Measurements from ENCODE around the gene LCN15. TPM values are rescaled to one million over a fixed set of nuclear protein-coding genes. Genes with fewer than 3 reads are reported as not detected.
A peak's percentile ranks its signal among the peaks of the same experiment; 100 is the strongest.

The LCN15 gene
- total and polyA plus RNA-seq, 2 of the 13 experiments (the other 11 are each of a cell fraction or from before 2014, with no cell fraction given): 1.3 to 53.7 TPM

DNA sequence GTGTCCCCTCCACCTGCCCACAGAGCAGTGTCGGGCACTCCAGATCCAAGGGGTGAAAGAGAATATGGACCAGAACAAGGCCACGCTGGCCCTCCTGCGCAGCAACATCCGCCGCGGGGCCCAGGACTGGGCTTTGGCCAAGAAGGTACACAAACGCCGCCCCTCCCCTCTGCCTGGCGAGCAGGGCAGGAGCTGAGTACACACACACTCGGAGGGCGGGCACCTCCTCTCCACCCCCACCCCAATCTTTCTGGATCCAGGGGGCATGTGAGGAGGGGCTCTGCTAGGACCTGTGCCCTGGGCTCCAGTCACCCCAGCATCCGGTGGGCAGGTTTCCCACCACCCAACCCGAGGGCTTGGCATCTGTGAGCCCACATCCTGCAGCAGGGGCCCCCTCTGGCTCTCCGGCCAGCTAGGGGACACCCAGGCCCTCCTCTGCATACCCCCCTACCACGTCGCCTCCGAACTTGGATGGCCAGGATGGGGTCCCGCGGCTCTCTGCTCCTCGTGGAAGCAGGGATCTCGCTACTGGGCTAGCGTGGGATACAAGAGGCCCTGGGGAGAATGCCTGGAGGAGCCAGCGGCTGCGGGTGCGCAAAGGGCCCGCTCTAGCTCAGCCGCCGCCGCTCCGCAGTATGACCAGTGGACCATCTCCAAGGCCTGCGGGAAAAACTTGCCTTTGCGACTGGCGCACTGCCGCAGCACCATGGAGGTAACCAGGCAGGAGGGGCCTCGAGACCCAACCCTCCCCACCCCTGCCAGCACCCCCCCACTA lies 34.9 kb upstream of the LCN15 start (continued):
- TF ChIP-seq, protein P1, sequence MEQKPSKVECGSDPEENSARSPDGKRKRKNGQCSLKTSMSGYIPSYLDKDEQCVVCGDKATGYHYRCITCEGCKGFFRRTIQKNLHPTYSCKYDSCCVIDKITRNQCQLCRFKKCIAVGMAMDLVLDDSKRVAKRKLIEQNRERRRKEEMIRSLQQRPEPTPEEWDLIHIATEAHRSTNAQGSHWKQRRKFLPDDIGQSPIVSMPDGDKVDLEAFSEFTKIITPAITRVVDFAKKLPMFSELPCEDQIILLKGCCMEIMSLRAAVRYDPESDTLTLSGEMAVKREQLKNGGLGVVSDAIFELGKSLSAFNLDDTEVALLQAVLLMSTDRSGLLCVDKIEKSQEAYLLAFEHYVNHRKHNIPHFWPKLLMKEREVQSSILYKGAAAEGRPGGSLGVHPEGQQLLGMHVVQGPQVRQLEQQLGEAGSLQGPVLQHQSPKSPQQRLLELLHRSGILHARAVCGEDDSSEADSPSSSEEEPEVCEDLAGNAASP (CRISPR knock-in tag; IDR thresholded peaks at IDR 0.05; ENCODE audit: borderline replicate concordance): peak; percentile 52; the same call in 1 of the 2 replicates
- TF ChIP-seq KDM6A (CRISPR knock-in tag; IDR thresholded peaks at IDR 0.05; ENCODE audit: low read depth): 0 out of 2 replicates have a peak, but pooled peaks have one; percentile 28
- no peak for TF ChIP-seq JUNB (CRISPR knock-in tag; IDR thresholded peaks at IDR 0.05; ENCODE audit: borderline replicate concordance)
- TF ChIP-seq ZNF879 (CRISPR knock-in tag; IDR thresholded peaks at IDR 0.05): peak; percentile 78; the same call in 1 of the 2 replicates
- TF ChIP-seq, protein P2, sequence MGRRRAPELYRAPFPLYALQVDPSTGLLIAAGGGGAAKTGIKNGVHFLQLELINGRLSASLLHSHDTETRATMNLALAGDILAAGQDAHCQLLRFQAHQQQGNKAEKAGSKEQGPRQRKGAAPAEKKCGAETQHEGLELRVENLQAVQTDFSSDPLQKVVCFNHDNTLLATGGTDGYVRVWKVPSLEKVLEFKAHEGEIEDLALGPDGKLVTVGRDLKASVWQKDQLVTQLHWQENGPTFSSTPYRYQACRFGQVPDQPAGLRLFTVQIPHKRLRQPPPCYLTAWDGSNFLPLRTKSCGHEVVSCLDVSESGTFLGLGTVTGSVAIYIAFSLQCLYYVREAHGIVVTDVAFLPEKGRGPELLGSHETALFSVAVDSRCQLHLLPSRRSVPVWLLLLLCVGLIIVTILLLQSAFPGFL (CRISPR knock-in tag; IDR thresholded peaks at IDR 0.05): no peak; the same call in 1 of the 2 replicates
- TF ChIP-seq HNRNPK (IDR thresholded peaks at IDR 0.05; ENCODE audit: low read depth, low read length, poor library complexity, severe bottlenecking): no peak
- TF ChIP-seq, protein P3, sequence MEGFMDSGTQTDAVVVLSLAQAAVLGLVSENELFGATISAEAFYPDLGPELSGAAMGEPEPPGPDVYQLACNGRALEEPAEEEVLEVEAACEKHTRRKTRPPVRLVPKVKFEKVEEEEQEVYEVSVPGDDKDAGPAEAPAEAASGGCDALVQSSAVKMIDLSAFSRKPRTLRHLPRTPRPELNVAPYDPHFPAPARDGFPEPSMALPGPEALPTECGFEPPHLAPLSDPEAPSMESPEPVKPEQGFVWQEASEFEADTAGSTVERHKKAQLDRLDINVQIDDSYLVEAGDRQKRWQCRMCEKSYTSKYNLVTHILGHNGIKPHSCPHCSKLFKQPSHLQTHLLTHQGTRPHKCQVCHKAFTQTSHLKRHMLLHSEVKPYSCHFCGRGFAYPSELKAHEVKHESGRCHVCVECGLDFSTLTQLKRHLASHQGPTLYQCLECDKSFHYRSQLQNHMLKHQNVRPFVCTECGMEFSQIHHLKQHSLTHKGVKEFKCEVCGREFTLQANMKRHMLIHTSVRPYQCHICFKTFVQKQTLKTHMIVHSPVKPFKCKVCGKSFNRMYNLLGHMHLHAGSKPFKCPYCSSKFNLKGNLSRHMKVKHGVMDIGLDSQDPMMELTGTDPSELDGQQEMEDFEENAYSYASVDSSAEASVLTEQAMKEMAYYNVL (CRISPR knock-in tag; IDR thresholded peaks at IDR 0.05; ENCODE audit: borderline replicate concordance): 0 out of 2 replicates have a peak, but pooled peaks have one; percentile 40
- TF ChIP-seq KLF16 (CRISPR knock-in tag; IDR thresholded peaks at IDR 0.05): peak in 1 of 2 experiments; percentile 79; a peak in 2 of 4 replicates
- no peak for TF ChIP-seq ZNF180 (CRISPR knock-in tag; IDR thresholded peaks at IDR 0.05; ENCODE audit: borderline replicate concordance, low read depth)
- 0 out of 2 replicates have a peak, but pooled peaks have one; percentile 58 for TF ChIP-seq ZNF224 (CRISPR knock-in tag; IDR thresholded peaks at IDR 0.05)
- TF ChIP-seq, protein P4, sequence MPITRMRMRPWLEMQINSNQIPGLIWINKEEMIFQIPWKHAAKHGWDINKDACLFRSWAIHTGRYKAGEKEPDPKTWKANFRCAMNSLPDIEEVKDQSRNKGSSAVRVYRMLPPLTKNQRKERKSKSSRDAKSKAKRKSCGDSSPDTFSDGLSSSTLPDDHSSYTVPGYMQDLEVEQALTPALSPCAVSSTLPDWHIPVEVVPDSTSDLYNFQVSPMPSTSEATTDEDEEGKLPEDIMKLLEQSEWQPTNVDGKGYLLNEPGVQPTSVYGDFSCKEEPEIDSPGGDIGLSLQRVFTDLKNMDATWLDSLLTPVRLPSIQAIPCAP (CRISPR knock-in tag; IDR thresholded peaks at IDR 0.05; ENCODE audit: low read depth): no peak
- TF ChIP-seq XRCC5 (optimal IDR thresholded peaks at IDR 0.05; ENCODE audit: low read length): no peak
- TF ChIP-seq ZNF567 (CRISPR knock-in tag; IDR thresholded peaks at IDR 0.05; ENCODE audit: borderline replicate concordance): no peak
- TF ChIP-seq ZNF775 (CRISPR knock-in tag; IDR thresholded peaks at IDR 0.05; ENCODE audit: borderline replicate concordance): 0 out of 2 replicates have a peak, but pooled peaks have one; percentile 56
